ENCODE data around the gene CDRT4. TPM values are rescaled to one million over a fixed set of nuclear protein-coding genes. Genes with fewer than 3 reads are reported as not detected.

Gene CDRT4
- total and polyA plus RNA-seq, 4 donors: 2.3 to 19.5 (median 16.3) TPM

DNA sequence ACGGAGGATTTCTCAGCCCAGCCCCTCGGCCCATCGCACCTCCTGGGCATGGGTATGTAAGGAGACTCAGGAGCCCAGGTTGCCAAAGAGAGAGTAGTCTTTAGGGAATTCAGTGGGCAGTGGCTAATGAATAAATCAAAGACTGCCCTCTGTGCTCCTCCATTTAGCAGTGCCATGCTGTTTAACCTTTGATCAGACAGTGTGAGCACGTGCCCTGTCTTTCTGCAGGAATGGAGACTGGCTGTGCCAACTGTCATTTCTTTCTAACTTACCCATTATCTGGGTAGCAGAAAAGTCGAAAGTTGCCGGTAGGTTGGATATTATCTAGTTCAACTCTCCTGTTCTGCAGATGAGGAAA lies 62.4 kb downstream of the CDRT4 start:
- 86 to 98% methylated on average over 6 of the region's 6 CpGs for WGBS, 2 donors
- ATAC-seq (ENCODE audit: low FRiP score) (no peak), DNase-seq (no peak)
- intact Hi-C loops (cut with DNase I): no loop called here
- Histone ChIP-seq H3K27ac (ENCODE audit: low read depth in 1 of 2, low read length in 2 of 2) (no peak overlapping the region), H3K4me1 (ENCODE audit: control insufficient read depth in 1 of 2, insufficient read depth in 2 of 2, low read length in 2 of 2) (peaks cover 0 to 3% of the 10 kb centered on the region in 2 donors), H3K4me3 (ENCODE audit: low read length in 2 of 2) (no peak overlapping the region), H3K27me3 (ENCODE audit: control insufficient read depth in 1 of 2, insufficient read depth in 2 of 2, low read length in 1 of 2) (no peaks in the 10 kb centered on the region), H3K36me3 (ENCODE audit: control insufficient read depth in 1 of 2, insufficient read depth in 2 of 2, low read length in 1 of 2) (no peaks in the 10 kb centered on the region), H3K9me3 (ENCODE audit: control insufficient read depth, low read length) (no peaks in the 10 kb centered on the region)

GRCh38 chr17:15404106-15405057 lies 63.0 kb downstream of the CDRT4 start:
- H3K9me3 ChIP-seq (ENCODE audit: control insufficient read depth, low read length): no peaks in the 10 kb centered on the region
- H3K27ac ChIP-seq (ENCODE audit: low read depth in 1 of 2, low read length in 2 of 2): no peak overlapping the region
- WGBS, 2 donors: 56 to 61% methylated on average over 20 of the region's 20 CpGs
- no peaks in the 10 kb centered on the region for H3K36me3 ChIP-seq (ENCODE audit: control insufficient read depth in 1 of 2, insufficient read depth in 2 of 2, low read length in 1 of 2)
- intact Hi-C loops (cut with DNase I): no loop called here
- no peak for DNase-seq
- ATAC-seq (ENCODE audit: low FRiP score): peak; percentile 29
- H3K4me3 ChIP-seq (ENCODE audit: low read length in 2 of 2): no peak overlapping the region
- H3K27me3 ChIP-seq (ENCODE audit: control insufficient read depth in 1 of 2, insufficient read depth in 2 of 2, low read length in 1 of 2): no peaks in the 10 kb centered on the region
- peaks cover 0 to 2% of the 10 kb centered on the region in 2 donors for H3K4me1 ChIP-seq (ENCODE audit: control insufficient read depth in 1 of 2, insufficient read depth in 2 of 2, low read length in 2 of 2)

GRCh38 chr17:15403276-15403939 lies 64.0 kb downstream of the CDRT4 start:
- Histone ChIP-seq H3K27me3 (ENCODE audit: control insufficient read depth in 1 of 2, insufficient read depth in 2 of 2, low read length in 1 of 2) (no peaks in the 10 kb centered on the region), H3K27ac (ENCODE audit: low read depth in 1 of 2, low read length in 2 of 2) (no peak overlapping the region), H3K36me3 (ENCODE audit: control insufficient read depth in 1 of 2, insufficient read depth in 2 of 2, low read length in 1 of 2) (no peaks in the 10 kb centered on the region), H3K9me3 (ENCODE audit: control insufficient read depth, low read length) (no peaks in the 10 kb centered on the region), H3K4me1 (ENCODE audit: control insufficient read depth in 1 of 2, insufficient read depth in 2 of 2, low read length in 2 of 2) (no peaks in the 10 kb centered on the region), H3K4me3 (ENCODE audit: low read length in 2 of 2) (no peak overlapping the region)
- DNase-seq (no peak), ATAC-seq (ENCODE audit: low FRiP score) (peak; percentile 43)
- 81 to 96% methylated on average over 3 of the region's 3 CpGs for WGBS, 2 donors
- intact Hi-C loops (cut with DNase I): no loop called here

DNA sequence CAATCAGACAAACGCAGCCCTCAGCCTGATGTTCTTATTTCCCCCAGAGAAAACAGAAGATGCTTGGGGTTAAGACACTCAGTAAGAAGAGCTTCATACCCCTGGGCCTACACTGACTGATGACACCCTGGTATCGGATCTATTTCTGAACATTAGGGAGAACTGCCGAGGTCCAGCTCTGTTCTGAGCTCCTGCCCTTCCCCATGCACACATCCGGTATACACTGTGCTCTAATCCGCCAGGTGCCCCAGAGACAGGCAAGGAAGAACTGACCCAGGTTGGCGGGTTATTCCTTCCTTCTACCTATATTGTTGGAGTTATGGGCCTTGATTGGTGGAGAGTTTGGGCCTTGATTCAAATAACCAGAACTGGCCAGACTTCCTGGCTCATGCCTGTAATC lies 68.0 kb downstream of the CDRT4 start:
- WGBS, 2 donors: 96 to 97% methylated on average over 6 of the region's 6 CpGs

GRCh38 chr17:15398736-15399331 lies 68.6 kb downstream of the CDRT4 start:
- Histone ChIP-seq H3K36me3 (ENCODE audit: control insufficient read depth in 1 of 2, insufficient read depth in 2 of 2, low read length in 1 of 2) (no peaks in the 10 kb centered on the region), H3K9me3 (ENCODE audit: control insufficient read depth, low read length) (no peaks in the 10 kb centered on the region), H3K27ac (ENCODE audit: low read depth in 1 of 2, low read length in 2 of 2) (no peak overlapping the region), H3K4me1 (ENCODE audit: control insufficient read depth in 1 of 2, insufficient read depth in 2 of 2, low read length in 2 of 2) (no peaks in the 10 kb centered on the region), H3K27me3 (ENCODE audit: control insufficient read depth in 1 of 2, insufficient read depth in 2 of 2, low read length in 1 of 2) (no peaks in the 10 kb centered on the region), H3K4me3 (ENCODE audit: low read length in 2 of 2) (no peak overlapping the region)
- ATAC-seq (ENCODE audit: low FRiP score) (no peak), DNase-seq (peak in 1 of 2 donors; percentile 58)
- WGBS, 2 donors: 44 to 50% methylated on average over 5 of the region's 5 CpGs
- intact Hi-C loops (cut with DNase I): no loop called here

More for the DNA sequence above, 68.0 kb downstream of the CDRT4 start:
- intact Hi-C loops (cut with DNase I): no loop called here
- no peaks in the 10 kb centered on the region for H3K36me3 ChIP-seq (ENCODE audit: control insufficient read depth in 1 of 2, insufficient read depth in 2 of 2, low read length in 1 of 2)
- no peaks in the 10 kb centered on the region for H3K4me1 ChIP-seq (ENCODE audit: control insufficient read depth in 1 of 2, insufficient read depth in 2 of 2, low read length in 2 of 2)
- H3K27me3 ChIP-seq (ENCODE audit: control insufficient read depth in 1 of 2, insufficient read depth in 2 of 2, low read length in 1 of 2): no peaks in the 10 kb centered on the region
- ATAC-seq (ENCODE audit: low FRiP score) (no peak), DNase-seq (no peak)
- H3K4me3 ChIP-seq (ENCODE audit: low read length in 2 of 2): no peak overlapping the region
- H3K27ac ChIP-seq (ENCODE audit: low read depth in 1 of 2, low read length in 2 of 2): no peak overlapping the region
- no peaks in the 10 kb centered on the region for H3K9me3 ChIP-seq (ENCODE audit: control insufficient read depth, low read length)

GRCh38 chr17:15398291-15398690 lies 69.1 kb downstream of the CDRT4 start:
- no peaks in the 10 kb centered on the region for H3K9me3 ChIP-seq (ENCODE audit: control insufficient read depth, low read length)
- WGBS, 2 donors: 46 to 49% methylated on average over 6 of the region's 6 CpGs
- H3K4me3 ChIP-seq (ENCODE audit: low read length in 2 of 2): no peak overlapping the region
- DNase-seq (no peak), ATAC-seq (ENCODE audit: low FRiP score) (no peak)
- intact Hi-C loops (cut with DNase I): no loop called here
- no peaks in the 10 kb centered on the region for H3K36me3 ChIP-seq (ENCODE audit: control insufficient read depth in 1 of 2, insufficient read depth in 2 of 2, low read length in 1 of 2)
- no peaks in the 10 kb centered on the region for H3K27me3 ChIP-seq (ENCODE audit: control insufficient read depth in 1 of 2, insufficient read depth in 2 of 2, low read length in 1 of 2)
- H3K27ac ChIP-seq (ENCODE audit: low read depth in 1 of 2, low read length in 2 of 2): no peak overlapping the region
- no peaks in the 10 kb centered on the region for H3K4me1 ChIP-seq (ENCODE audit: control insufficient read depth in 1 of 2, insufficient read depth in 2 of 2, low read length in 2 of 2)

- intact Hi-C loops (cut with DNase I): no loop called here
- no peak for DNase-seq
- no peaks in the 10 kb centered on the region for H3K4me1 ChIP-seq (ENCODE audit: control insufficient read depth in 1 of 2, insufficient read depth in 2 of 2, low read length in 2 of 2)
- 71 to 80% methylated on average over 5 of the region's 5 CpGs for WGBS, 2 donors
- H3K9me3 ChIP-seq (ENCODE audit: control insufficient read depth, low read length): no peaks in the 10 kb centered on the region
- no peak for ATAC-seq (ENCODE audit: low FRiP score)
- H3K36me3 ChIP-seq (ENCODE audit: control insufficient read depth in 1 of 2, insufficient read depth in 2 of 2, low read length in 1 of 2): no peaks in the 10 kb centered on the region
- no peak overlapping the region for H3K27ac ChIP-seq (ENCODE audit: low read depth in 1 of 2, low read length in 2 of 2)
- no peak overlapping the region for H3K4me3 ChIP-seq (ENCODE audit: low read length in 2 of 2)
- no peaks in the 10 kb centered on the region for H3K27me3 ChIP-seq (ENCODE audit: control insufficient read depth in 1 of 2, insufficient read depth in 2 of 2, low read length in 1 of 2)
These were observed 69.8 kb downstream of the CDRT4 start for GRCh38 chr17:15397620-15398019.

DNA sequence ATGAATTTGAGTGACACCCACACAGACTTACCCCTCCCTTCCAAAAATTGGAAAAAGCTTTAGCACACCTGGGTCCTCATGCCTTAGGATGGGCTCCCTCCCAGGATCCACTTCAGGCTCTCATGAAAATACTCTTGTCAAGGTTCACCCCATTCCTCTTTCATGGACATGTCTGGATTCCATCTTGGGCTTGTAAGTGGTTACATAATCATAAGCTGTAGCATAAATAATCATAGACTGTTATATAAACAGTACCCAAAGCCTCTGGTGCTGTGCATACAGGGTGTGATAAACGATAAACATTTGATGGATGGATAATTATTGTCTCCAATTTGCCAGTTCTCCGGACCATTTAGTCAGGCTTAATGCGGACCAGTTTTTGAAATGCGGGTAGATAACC lies 72.3 kb downstream of the CDRT4 start:
- intact Hi-C loops (cut with DNase I): no loop called here
- WGBS, 2 donors: 48 to 59% methylated on average over 4 of the region's 4 CpGs

More for the DNA sequence above, 72.3 kb downstream of the CDRT4 start:
- Histone ChIP-seq H3K9me3 (ENCODE audit: control insufficient read depth, low read length) (no peaks in the 10 kb centered on the region), H3K4me3 (ENCODE audit: low read length in 2 of 2) (no peak overlapping the region), H3K36me3 (ENCODE audit: control insufficient read depth in 1 of 2, insufficient read depth in 2 of 2, low read length in 1 of 2) (no peaks in the 10 kb centered on the region), H3K27ac (ENCODE audit: low read depth in 1 of 2, low read length in 2 of 2) (no peak overlapping the region), H3K4me1 (ENCODE audit: control insufficient read depth in 1 of 2, insufficient read depth in 2 of 2, low read length in 2 of 2) (no peaks in the 10 kb centered on the region), H3K27me3 (ENCODE audit: control insufficient read depth in 1 of 2, insufficient read depth in 2 of 2, low read length in 1 of 2) (no peaks in the 10 kb centered on the region)
- no peak for ATAC-seq (ENCODE audit: low FRiP score)
- no peak for DNase-seq
